ENCODE data around the gene UNC5A.

The UNC5A gene

GRCh38 chr5:176781638-176782570, 28.5 kb upstream of the UNC5A start:
- H3K9me3 ChIP-seq (ENCODE audit: control insufficient read depth, insufficient read depth, low read length): no peaks in the 10 kb centered on the region
- peaks cover 6% of the 10 kb centered on the region for H3K4me1 ChIP-seq (ENCODE audit: control insufficient read depth, insufficient read depth, low read length)
- H3K27ac ChIP-seq (ENCODE audit: low read length): no peak overlapping the region
- no peak overlapping the region for H3K4me3 ChIP-seq (ENCODE audit: low read length)
- no peak for DNase-seq (ENCODE audit: low read depth, low spot score)
- no CpG with 5 or more reads among the region's 17 CpGs for WGBS (ENCODE audit: insufficient coverage, insufficient read length)
- H3K27me3 ChIP-seq (ENCODE audit: control insufficient read depth, insufficient read depth, low read length): no peaks in the 10 kb centered on the region
- no peaks in the 10 kb centered on the region for H3K36me3 ChIP-seq (ENCODE audit: control insufficient read depth, insufficient read depth, low read length)

GRCh38 chr5:176784218-176785165, 25.9 kb upstream of the UNC5A start:
- DNase-seq (ENCODE audit: low read depth, low spot score): no peak
- Histone ChIP-seq H3K9me3 (ENCODE audit: control insufficient read depth, insufficient read depth, low read length) (no peaks in the 10 kb centered on the region), H3K4me3 (ENCODE audit: low read length) (no peak overlapping the region), H3K4me1 (ENCODE audit: control insufficient read depth, insufficient read depth, low read length) (peaks cover 7% of the 10 kb centered on the region), H3K27ac (ENCODE audit: low read length) (no peak overlapping the region), H3K27me3 (ENCODE audit: control insufficient read depth, insufficient read depth, low read length) (no peaks in the 10 kb centered on the region), H3K36me3 (ENCODE audit: control insufficient read depth, insufficient read depth, low read length) (no peaks in the 10 kb centered on the region)
- whole genome bisulfite sequencing (ENCODE audit: insufficient coverage, insufficient read length): no CpG with 5 or more reads among the region's 15 CpGs

- Histone ChIP-seq H3K27me3 (ENCODE audit: control insufficient read depth, insufficient read depth, low read length) (no peaks in the 10 kb centered on the region), H3K9me3 (ENCODE audit: control insufficient read depth, insufficient read depth, low read length) (no peaks in the 10 kb centered on the region), H3K36me3 (ENCODE audit: control insufficient read depth, insufficient read depth, low read length) (no peaks in the 10 kb centered on the region), H3K27ac (ENCODE audit: low read length) (no peak overlapping the region), H3K4me1 (ENCODE audit: control insufficient read depth, insufficient read depth, low read length) (peaks cover 9% of the 10 kb centered on the region), H3K4me3 (ENCODE audit: low read length) (no peak overlapping the region)
- no CpG with 5 or more reads among the region's 27 CpGs for WGBS (ENCODE audit: insufficient coverage, insufficient read length)
- DNase-seq (ENCODE audit: low read depth, low spot score): no peak
Observed at GRCh38 chr5:176785184-176786145, 24.9 kb upstream of the UNC5A start.

GRCh38 chr5:176787676-176788075, 22.7 kb upstream of the UNC5A start:
- Histone ChIP-seq H3K4me1 (ENCODE audit: control insufficient read depth, insufficient read depth, low read length) (peaks cover 9% of the 10 kb centered on the region), H3K9me3 (ENCODE audit: control insufficient read depth, insufficient read depth, low read length) (no peaks in the 10 kb centered on the region), H3K4me3 (ENCODE audit: low read length) (no peak overlapping the region), H3K27me3 (ENCODE audit: control insufficient read depth, insufficient read depth, low read length) (no peaks in the 10 kb centered on the region), H3K36me3 (ENCODE audit: control insufficient read depth, insufficient read depth, low read length) (no peaks in the 10 kb centered on the region), H3K27ac (ENCODE audit: low read length) (no peak overlapping the region)
- no CpG with 5 or more reads among the region's 3 CpGs for WGBS (ENCODE audit: insufficient coverage, insufficient read length)
- DNase-seq (ENCODE audit: low read depth, low spot score): no peak

GRCh38 chr5:176788091-176788490, 22.3 kb upstream of the UNC5A start:
- H3K4me1 ChIP-seq (ENCODE audit: control insufficient read depth, insufficient read depth, low read length): peaks cover 12% of the 10 kb centered on the region
- no CpG with 5 or more reads among the region's 7 CpGs for WGBS (ENCODE audit: insufficient coverage, insufficient read length)
- no peak overlapping the region for H3K27ac ChIP-seq (ENCODE audit: low read length)
- H3K36me3 ChIP-seq (ENCODE audit: control insufficient read depth, insufficient read depth, low read length): no peaks in the 10 kb centered on the region
- H3K27me3 ChIP-seq (ENCODE audit: control insufficient read depth, insufficient read depth, low read length): no peaks in the 10 kb centered on the region
- DNase-seq (ENCODE audit: low read depth, low spot score): no peak
- H3K9me3 ChIP-seq (ENCODE audit: control insufficient read depth, insufficient read depth, low read length): no peaks in the 10 kb centered on the region
- no peak overlapping the region for H3K4me3 ChIP-seq (ENCODE audit: low read length)

GRCh38 chr5:176788941-176789872, 21.2 kb upstream of the UNC5A start:
- Histone ChIP-seq H3K4me1 (ENCODE audit: control insufficient read depth, insufficient read depth, low read length) (peaks cover 12% of the 10 kb centered on the region), H3K36me3 (ENCODE audit: control insufficient read depth, insufficient read depth, low read length) (no peaks in the 10 kb centered on the region), H3K27me3 (ENCODE audit: control insufficient read depth, insufficient read depth, low read length) (no peaks in the 10 kb centered on the region), H3K4me3 (ENCODE audit: low read length) (no peak overlapping the region), H3K27ac (ENCODE audit: low read length) (no peak overlapping the region), H3K9me3 (ENCODE audit: control insufficient read depth, insufficient read depth, low read length) (no peaks in the 10 kb centered on the region)
- no CpG with 5 or more reads among the region's 20 CpGs for WGBS (ENCODE audit: insufficient coverage, insufficient read length)
- DNase-seq (ENCODE audit: low read depth, low spot score): no peak

GRCh38 chr5:176789873-176790615, 20.3 kb upstream of the UNC5A start:
- no peak for DNase-seq (ENCODE audit: low read depth, low spot score)
- H3K27me3 ChIP-seq (ENCODE audit: control insufficient read depth, insufficient read depth, low read length): no peaks in the 10 kb centered on the region
- H3K27ac ChIP-seq (ENCODE audit: low read length): no peak overlapping the region
- no CpG with 5 or more reads among the region's 15 CpGs for WGBS (ENCODE audit: insufficient coverage, insufficient read length)
- no peaks in the 10 kb centered on the region for H3K36me3 ChIP-seq (ENCODE audit: control insufficient read depth, insufficient read depth, low read length)
- H3K4me1 ChIP-seq (ENCODE audit: control insufficient read depth, insufficient read depth, low read length): peaks cover 7% of the 10 kb centered on the region
- no peaks in the 10 kb centered on the region for H3K9me3 ChIP-seq (ENCODE audit: control insufficient read depth, insufficient read depth, low read length)
- H3K4me3 ChIP-seq (ENCODE audit: low read length): no peak overlapping the region

GRCh38 chr5:176790941-176791340, 19.4 kb upstream of the UNC5A start:
- Histone ChIP-seq H3K36me3 (ENCODE audit: control insufficient read depth, insufficient read depth, low read length) (no peaks in the 10 kb centered on the region), H3K27ac (ENCODE audit: low read length) (no peak overlapping the region), H3K27me3 (ENCODE audit: control insufficient read depth, insufficient read depth, low read length) (no peaks in the 10 kb centered on the region), H3K4me1 (ENCODE audit: control insufficient read depth, insufficient read depth, low read length) (peaks cover 7% of the 10 kb centered on the region), H3K4me3 (ENCODE audit: low read length) (no peak overlapping the region), H3K9me3 (ENCODE audit: control insufficient read depth, insufficient read depth, low read length) (no peaks in the 10 kb centered on the region)
- DNase-seq (ENCODE audit: low read depth, low spot score): no peak
- WGBS (ENCODE audit: insufficient coverage, insufficient read length): no CpG with 5 or more reads among the region's 5 CpGs

Measured in iPS DF 6.9 (cell line).